Panc1 (cell line): ENCODE measurements around the gene ZNF594. TPM values are rescaled to one million over a fixed set of nuclear protein-coding genes. Genes with fewer than 3 reads are reported as not detected.

Experiments
- ATAC-seq: fragments of 200-7000 bp; cut with Tn5 transposase; 2 replicates; pipeline ENCODE4 v1.9.1; 2020; ENCODE audit warnings: mild to moderate bottlenecking, moderate library complexity
- BruUV-seq: library from RNA; stranded (reverse); fragments of 400-500 nt; replicated peaks from 2 replicates; lab custom pipeline; 2021; lab: Mats Ljungman, UMichigan
- CTCF ChIA-PET: fragments of 300-600 bp; sonication (Branson Sonifier 250); formaldehyde crosslinking; loops from one replicate; lab custom pipeline; 2022; ENCODE audit warnings: antibody characterized with exemption; lab: Charles Lee
- POLR2A ChIA-PET: fragments of 300-600 bp; sonication (Branson Sonifier 250); formaldehyde crosslinking; loops from one replicate; lab custom pipeline; 2022; ENCODE audit warnings: antibody characterized with exemption; lab: Charles Lee
- DNase-seq: peaks from one replicate; pipeline ENCODE4 v3.0.0-alpha.2; 2010; ENCODE audit warnings: low read depth, low spot score
- H3K27ac ChIP-seq: 2 replicates; pipeline ENCODE4 v1.5.1; 2011; ENCODE audit warnings: mild to moderate bottlenecking, low read length, inconsistent platforms
- H3K27me3 ChIP-seq: fragments of 200-500 bp; sonication (Bioruptor generic); 2 replicates; pipeline ENCODE4 v1.6.0; 2014; ENCODE audit warnings: low read length, inconsistent platforms; ENCODE audit not compliant: control insufficient read depth, insufficient read depth
- H3K36me3 ChIP-seq: fragments of 200-500 bp; sonication (Bioruptor generic); 2 replicates; pipeline ENCODE4 v1.5.1; 2014; ENCODE audit warnings: inconsistent platforms, mild to moderate bottlenecking, low read length, moderate library complexity; ENCODE audit not compliant: control insufficient read depth, insufficient read depth
- H3K4me1 ChIP-seq: 2 replicates; pipeline ENCODE4 v1.5.1; 2011; ENCODE audit warnings: inconsistent platforms, mild to moderate bottlenecking, low read length, moderate library complexity; ENCODE audit not compliant: control insufficient read depth, insufficient read depth
- H3K4me3 ChIP-seq, 2 experiments: 2 replicates each; pipeline ENCODE4 v1.5.1; 2011 to 2012; ENCODE audit warnings: low read depth in 2 of 2, low read length in 2 of 2, mild to moderate bottlenecking in 2 of 2, inconsistent platforms in 1 of 2, moderate library complexity in 1 of 2
- H3K9me3 ChIP-seq: fragments of 200-500 bp; sonication (Bioruptor generic); 2 replicates; pipeline ENCODE4 v1.5.1; 2014; ENCODE audit warnings: low read depth, mild to moderate bottlenecking, inconsistent platforms, low read length, moderate library complexity; ENCODE audit not compliant: control insufficient read depth, insufficient read depth
- POLR2AphosphoS5 ChIP-seq: IDR thresholded peaks from 2 replicates; pipeline ENCODE4 v1.6.1; 2012; ENCODE audit warnings: mild to moderate bottlenecking, low read depth, low read length, moderate library complexity
- SIN3A ChIP-seq: IDR thresholded peaks from 2 replicates; pipeline ENCODE4 v1.6.1; 2012; ENCODE audit warnings: low read depth, mild to moderate bottlenecking, low read length, moderate library complexity, borderline replicate concordance; ENCODE audit not compliant: insufficient read depth
- TCF7L2 ChIP-seq: IDR thresholded peaks from 2 replicates; pipeline ENCODE4 v1.6.1; 2011; ENCODE audit warnings: mild to moderate bottlenecking, low read depth, low read length, inconsistent platforms
- in situ Hi-C: cut with HindIII; loops from 2 replicates; pipeline ENCODE4 v1.10.0; 2016; ENCODE audit warnings: low sequenced_read_pairs, low pct_unique_long_range_greater_than_20kb
- intact Hi-C: fragments of 100-400 bp; cut with micrococcal nuclease; formaldehyde crosslinking; loops from one replicate; pipeline ENCODE4 v1.10.0; 2022; ENCODE audit not compliant: unreplicated experiment
- total RNA-seq: library from RNA; stranded (reverse); gene quantifications from one replicate; pipeline ENCODE4 v1.2.1, GENCODE V29; 2021; ENCODE audit not compliant: unreplicated experiment
- TF ChIP-seq, protein P1 (sequence below): fragments of 450-650 bp; IDR thresholded peaks from 2 replicates; pipeline ENCODE4 v1.5.1; 2017; ENCODE audit warnings: mild to moderate bottlenecking
- TF ChIP-seq, protein P2 (sequence below), 2 experiments: IDR thresholded peaks; 2 replicates each; pipeline ENCODE4 v1.6.1; 2011 to 2012; ENCODE audit warnings: low read depth in 2 of 2, control low read depth in 1 of 2, low read length in 1 of 2, mild to moderate bottlenecking in 1 of 2, moderate library complexity in 1 of 2; ENCODE audit not compliant: insufficient read depth in 1 of 2

Gene ZNF594
- total RNA-seq, 1 experiment from 2014 or later: 5.6 TPM

DNA sequence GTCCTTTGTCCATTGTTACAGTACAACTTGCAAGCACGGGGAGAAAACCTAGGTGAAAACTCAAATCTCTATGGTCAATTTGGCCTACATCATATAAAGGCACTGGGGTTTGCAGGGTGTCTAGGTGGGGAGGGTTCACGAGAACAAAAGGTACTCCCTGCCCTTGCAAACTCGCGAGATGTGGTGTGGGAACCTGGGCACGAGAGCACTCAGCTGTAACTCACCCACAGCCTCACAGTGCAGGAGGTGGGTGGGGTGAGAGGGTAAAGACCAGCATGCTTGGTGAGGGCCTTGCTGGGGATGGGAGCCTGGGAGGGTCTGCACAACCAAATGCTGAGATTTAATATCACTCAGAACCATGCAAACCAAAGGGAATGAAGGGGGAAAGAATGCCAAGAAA, 18.4 kb upstream of the ZNF594 start:
- CTCF ChIA-PET: no interaction called here
- Histone ChIP-seq H3K4me1 (no peaks in the 10 kb centered on the region), H3K9me3 (no peaks in the 10 kb centered on the region), H3K27me3 (no peaks in the 10 kb centered on the region), H3K36me3 (no peaks in the 10 kb centered on the region), H3K27ac (no peak overlapping the region), H3K4me3 (no peak overlapping the region)
- ATAC-seq (no peak), DNase-seq (no peak)
- in situ Hi-C loops: no loop called here
- POLR2A ChIA-PET: no interaction called here
- no TSS peak for BruUV-seq
- intact Hi-C loops: no loop called here
- TF ChIP-seq TCF7L2 (no peak), POLR2AphosphoS5 (no peak), SIN3A (no peak)
- TF ChIP-seq, protein P1, sequence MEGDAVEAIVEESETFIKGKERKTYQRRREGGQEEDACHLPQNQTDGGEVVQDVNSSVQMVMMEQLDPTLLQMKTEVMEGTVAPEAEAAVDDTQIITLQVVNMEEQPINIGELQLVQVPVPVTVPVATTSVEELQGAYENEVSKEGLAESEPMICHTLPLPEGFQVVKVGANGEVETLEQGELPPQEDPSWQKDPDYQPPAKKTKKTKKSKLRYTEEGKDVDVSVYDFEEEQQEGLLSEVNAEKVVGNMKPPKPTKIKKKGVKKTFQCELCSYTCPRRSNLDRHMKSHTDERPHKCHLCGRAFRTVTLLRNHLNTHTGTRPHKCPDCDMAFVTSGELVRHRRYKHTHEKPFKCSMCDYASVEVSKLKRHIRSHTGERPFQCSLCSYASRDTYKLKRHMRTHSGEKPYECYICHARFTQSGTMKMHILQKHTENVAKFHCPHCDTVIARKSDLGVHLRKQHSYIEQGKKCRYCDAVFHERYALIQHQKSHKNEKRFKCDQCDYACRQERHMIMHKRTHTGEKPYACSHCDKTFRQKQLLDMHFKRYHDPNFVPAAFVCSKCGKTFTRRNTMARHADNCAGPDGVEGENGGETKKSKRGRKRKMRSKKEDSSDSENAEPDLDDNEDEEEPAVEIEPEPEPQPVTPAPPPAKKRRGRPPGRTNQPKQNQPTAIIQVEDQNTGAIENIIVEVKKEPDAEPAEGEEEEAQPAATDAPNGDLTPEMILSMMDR: no peak
- TF ChIP-seq, protein P2, sequence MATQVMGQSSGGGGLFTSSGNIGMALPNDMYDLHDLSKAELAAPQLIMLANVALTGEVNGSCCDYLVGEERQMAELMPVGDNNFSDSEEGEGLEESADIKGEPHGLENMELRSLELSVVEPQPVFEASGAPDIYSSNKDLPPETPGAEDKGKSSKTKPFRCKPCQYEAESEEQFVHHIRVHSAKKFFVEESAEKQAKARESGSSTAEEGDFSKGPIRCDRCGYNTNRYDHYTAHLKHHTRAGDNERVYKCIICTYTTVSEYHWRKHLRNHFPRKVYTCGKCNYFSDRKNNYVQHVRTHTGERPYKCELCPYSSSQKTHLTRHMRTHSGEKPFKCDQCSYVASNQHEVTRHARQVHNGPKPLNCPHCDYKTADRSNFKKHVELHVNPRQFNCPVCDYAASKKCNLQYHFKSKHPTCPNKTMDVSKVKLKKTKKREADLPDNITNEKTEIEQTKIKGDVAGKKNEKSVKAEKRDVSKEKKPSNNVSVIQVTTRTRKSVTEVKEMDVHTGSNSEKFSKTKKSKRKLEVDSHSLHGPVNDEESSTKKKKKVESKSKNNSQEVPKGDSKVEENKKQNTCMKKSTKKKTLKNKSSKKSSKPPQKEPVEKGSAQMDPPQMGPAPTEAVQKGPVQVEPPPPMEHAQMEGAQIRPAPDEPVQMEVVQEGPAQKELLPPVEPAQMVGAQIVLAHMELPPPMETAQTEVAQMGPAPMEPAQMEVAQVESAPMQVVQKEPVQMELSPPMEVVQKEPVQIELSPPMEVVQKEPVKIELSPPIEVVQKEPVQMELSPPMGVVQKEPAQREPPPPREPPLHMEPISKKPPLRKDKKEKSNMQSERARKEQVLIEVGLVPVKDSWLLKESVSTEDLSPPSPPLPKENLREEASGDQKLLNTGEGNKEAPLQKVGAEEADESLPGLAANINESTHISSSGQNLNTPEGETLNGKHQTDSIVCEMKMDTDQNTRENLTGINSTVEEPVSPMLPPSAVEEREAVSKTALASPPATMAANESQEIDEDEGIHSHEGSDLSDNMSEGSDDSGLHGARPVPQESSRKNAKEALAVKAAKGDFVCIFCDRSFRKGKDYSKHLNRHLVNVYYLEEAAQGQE (IDR thresholded peaks at IDR 0.05; ENCODE audit: insufficient read depth in 1 of 2, low read depth in 2 of 2, low read length in 1 of 2): no peak

DNA sequence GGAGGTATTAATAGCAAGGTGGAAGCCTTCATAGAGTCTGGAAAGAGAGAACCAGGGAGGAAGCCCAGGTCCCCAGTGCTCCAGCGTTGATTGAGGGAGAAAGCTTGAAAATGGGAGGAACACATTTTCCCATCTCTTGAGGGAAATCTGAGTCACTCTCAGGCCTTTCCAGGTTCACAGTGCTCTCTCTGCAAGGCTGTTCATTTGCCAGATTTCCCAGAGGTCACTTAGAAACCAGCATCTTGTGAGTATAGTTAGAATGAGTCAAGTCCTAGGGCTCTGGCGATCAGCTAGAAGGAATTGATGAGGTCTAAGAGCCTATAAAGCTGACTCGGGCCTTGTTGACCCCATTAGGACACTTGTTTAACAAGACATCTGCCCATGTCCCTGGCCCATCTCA, 17.7 kb upstream of the ZNF594 start:
- no peak overlapping the region for H3K4me3 ChIP-seq
- H3K4me1 ChIP-seq: no peaks in the 10 kb centered on the region
- intact Hi-C loops (no loop called here), in situ Hi-C loops (no loop called here)
- no peak overlapping the region for H3K27ac ChIP-seq
- H3K9me3 ChIP-seq: no peaks in the 10 kb centered on the region
- TF ChIP-seq POLR2AphosphoS5 (no peak), TCF7L2 (no peak), SIN3A (no peak)
- TF ChIP-seq, protein P2 (IDR thresholded peaks at IDR 0.05; ENCODE audit: insufficient read depth in 1 of 2, low read depth in 2 of 2, low read length in 1 of 2): no peak
- TF ChIP-seq, protein P1: no peak
- ChIA-PET POLR2A (no interaction called here), CTCF (no interaction called here)
- DNase-seq: no peak
- no peak for ATAC-seq
- no peaks in the 10 kb centered on the region for H3K27me3 ChIP-seq
- H3K36me3 ChIP-seq: no peaks in the 10 kb centered on the region
- BruUV-seq: no TSS peak
